Body of pancreas (tissue), 4 donors: Measurements from ENCODE around the gene TAL1. TPM values are rescaled to one million over a fixed set of nuclear protein-coding genes. Genes with fewer than 3 reads are reported as not detected.

Experiments
- ATAC-seq: fragments of 150-250 bp; one replicate; pipeline ENCODE4 v1.9.1; 2016
- DNase-seq, 4 donors: peaks; one replicate each; pipeline ENCODE4 v3.0.0-alpha.2; 2019
- H3K27ac ChIP-seq, 4 donors: fragments of 200-600 bp; sonication (generic); 1 replicate in 3 of 4; 2 replicates in 1 of 4; pipeline versions ENCODE4 v1.5.1 to v1.6.1; 2016 to 2019; ENCODE audit warnings: mild to moderate bottlenecking in 1 of 4, mixed read lengths in 1 of 4, moderate library complexity in 1 of 4
- H3K27me3 ChIP-seq, 2 donors: fragments of 200-600 bp; sonication (generic); one replicate each; pipeline ENCODE4 v1.6.0; 2016; ENCODE audit warnings: mild to moderate bottlenecking in 1 of 2
- H3K36me3 ChIP-seq, 2 donors: fragments of 200-600 bp; sonication (generic); replicated peaks in 1 of 2; 2 replicates each; pipeline ENCODE4 v1.5.1; 2016; ENCODE audit warnings: low read depth in 2 of 2; ENCODE audit not compliant: insufficient read depth in 1 of 2
- H3K4me1 ChIP-seq: fragments of 200-600 bp; sonication (generic); one replicate; pipeline ENCODE4 v1.6.0; 2016
- H3K4me3 ChIP-seq, 2 donors: fragments of 200-600 bp; sonication (generic); 1 replicate in 1 of 2; 2 replicates in 1 of 2; pipeline ENCODE4 v1.5.1; 2016 to 2019
- H3K9me3 ChIP-seq, 3 donors: fragments of 200-600 bp; sonication (generic); 1 replicate in 2 of 3; 2 replicates in 1 of 3; pipeline ENCODE4 v1.5.1; 2016
- POLR2A ChIP-seq, 3 donors: fragments of 450-650 bp; IDR thresholded peaks; one replicate each; pipeline ENCODE4 v1.6.1; 2016; ENCODE audit warnings: antibody characterized with exemption in 3 of 3, mild to moderate bottlenecking in 2 of 3
- WGBS, 2 donors: methylation state at CpG; one replicate each; pipeline ENCODE4 v1.1.5; 2017; 5-methylcytosine and 5-hydroxymethylcytosine counted together
- intact Hi-C: fragments of 100-400 bp; cut with DNase I; formaldehyde crosslinking; loops from one replicate; pipeline ENCODE4 v1.15.1; 2023
- total RNA-seq, 2 donors: library from RNA; depleted of rRNA; stranded (reverse); fragments of >200 nt; gene quantifications; one replicate each; pipeline ENCODE4 v1.1.0, GENCODE V29; 2016
- TF ChIP-seq, protein P1 (sequence below), 7 experiments: fragments of 450-650 bp in 4 of 7; fragments of 200-600 bp in 3 of 7; sonication (generic) in 3 of 7; IDR thresholded peaks; one replicate each; pipeline ENCODE4 v1.5.1; 2016 to 2019; ENCODE audit warnings: antibody characterized with exemption in 7 of 7

TAL1 gene
- total RNA-seq, 2 donors from 2014 or later = 2.3 to 2.6 TPM

DNA sequence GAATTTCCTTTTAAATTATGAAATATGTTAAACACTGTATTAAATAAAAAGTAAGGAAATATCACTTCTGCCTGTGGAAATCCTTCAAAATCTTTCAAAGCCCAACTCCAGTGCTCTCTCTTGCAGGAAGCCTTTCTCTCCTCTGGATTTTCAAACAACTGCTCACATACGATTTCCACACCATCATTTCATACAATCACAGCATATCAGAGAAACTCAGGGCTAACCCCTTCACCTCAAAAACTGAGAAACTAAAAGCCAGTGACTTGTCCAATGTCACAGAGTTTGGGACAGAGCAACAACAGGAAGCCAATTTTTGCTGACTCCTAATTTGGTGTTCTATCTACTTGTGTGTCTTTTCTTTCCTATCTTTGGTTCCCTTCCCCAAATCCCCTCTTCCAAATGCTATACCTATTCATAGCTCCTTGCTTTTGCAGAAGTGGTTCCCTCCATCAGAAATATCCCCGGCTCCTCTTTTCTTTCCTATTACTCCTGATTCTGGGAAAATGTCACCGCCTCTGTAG lies 12.4 kb upstream of the TAL1 start:
- Histone ChIP-seq H3K9me3 (no peaks in the 10 kb centered on the region), H3K36me3 (no peaks in the 10 kb centered on the region), H3K27ac (no peak overlapping the region), H3K27me3 (no peaks in the 10 kb centered on the region), H3K4me3 (no peak overlapping the region), H3K4me1 (no peaks in the 10 kb centered on the region)
- no peak for TF ChIP-seq POLR2A (IDR thresholded peaks at IDR 0.05)
- TF ChIP-seq, protein P1, sequence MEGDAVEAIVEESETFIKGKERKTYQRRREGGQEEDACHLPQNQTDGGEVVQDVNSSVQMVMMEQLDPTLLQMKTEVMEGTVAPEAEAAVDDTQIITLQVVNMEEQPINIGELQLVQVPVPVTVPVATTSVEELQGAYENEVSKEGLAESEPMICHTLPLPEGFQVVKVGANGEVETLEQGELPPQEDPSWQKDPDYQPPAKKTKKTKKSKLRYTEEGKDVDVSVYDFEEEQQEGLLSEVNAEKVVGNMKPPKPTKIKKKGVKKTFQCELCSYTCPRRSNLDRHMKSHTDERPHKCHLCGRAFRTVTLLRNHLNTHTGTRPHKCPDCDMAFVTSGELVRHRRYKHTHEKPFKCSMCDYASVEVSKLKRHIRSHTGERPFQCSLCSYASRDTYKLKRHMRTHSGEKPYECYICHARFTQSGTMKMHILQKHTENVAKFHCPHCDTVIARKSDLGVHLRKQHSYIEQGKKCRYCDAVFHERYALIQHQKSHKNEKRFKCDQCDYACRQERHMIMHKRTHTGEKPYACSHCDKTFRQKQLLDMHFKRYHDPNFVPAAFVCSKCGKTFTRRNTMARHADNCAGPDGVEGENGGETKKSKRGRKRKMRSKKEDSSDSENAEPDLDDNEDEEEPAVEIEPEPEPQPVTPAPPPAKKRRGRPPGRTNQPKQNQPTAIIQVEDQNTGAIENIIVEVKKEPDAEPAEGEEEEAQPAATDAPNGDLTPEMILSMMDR (IDR thresholded peaks at IDR 0.05) = no peak
- ATAC-seq (no peak), DNase-seq (no peak)
- intact Hi-C loops = no loop called here
- 53 to 79% methylated on average over 3 of the region's 3 CpGs for WGBS, 2 donors

DNA sequence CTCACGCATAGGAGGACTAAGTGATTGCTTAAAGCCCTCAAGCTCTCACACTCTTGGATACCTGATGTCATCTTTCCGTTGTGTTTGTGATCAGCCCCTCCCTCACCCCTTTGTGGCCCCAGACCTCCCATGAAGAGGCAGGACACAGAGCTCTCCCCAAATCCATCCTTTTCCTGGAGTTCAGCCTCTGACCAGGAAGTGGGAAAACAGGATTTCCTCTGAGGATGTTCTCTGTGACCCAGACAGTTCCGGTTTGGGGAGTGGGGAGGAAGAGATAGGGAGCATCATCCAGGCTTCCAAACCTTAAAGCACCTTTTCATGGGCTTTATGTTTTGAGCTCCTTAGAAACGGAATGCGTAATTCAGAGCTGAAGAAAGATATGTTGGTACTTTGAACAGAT lies 11.9 kb upstream of the TAL1 start:
- 57 to 68% methylated on average over 5 of the region's 5 CpGs for WGBS, 2 donors
- Histone ChIP-seq H3K36me3 (no peaks in the 10 kb centered on the region), H3K27me3 (no peaks in the 10 kb centered on the region), H3K4me3 (no peak overlapping the region), H3K27ac (no peak overlapping the region), H3K4me1 (no peaks in the 10 kb centered on the region), H3K9me3 (no peaks in the 10 kb centered on the region)
- intact Hi-C loops = no loop called here
- no peak for ATAC-seq
- TF ChIP-seq POLR2A (IDR thresholded peaks at IDR 0.05) = no peak
- TF ChIP-seq, protein P1 (IDR thresholded peaks at IDR 0.05) = no peak
- DNase-seq = no peak

DNA sequence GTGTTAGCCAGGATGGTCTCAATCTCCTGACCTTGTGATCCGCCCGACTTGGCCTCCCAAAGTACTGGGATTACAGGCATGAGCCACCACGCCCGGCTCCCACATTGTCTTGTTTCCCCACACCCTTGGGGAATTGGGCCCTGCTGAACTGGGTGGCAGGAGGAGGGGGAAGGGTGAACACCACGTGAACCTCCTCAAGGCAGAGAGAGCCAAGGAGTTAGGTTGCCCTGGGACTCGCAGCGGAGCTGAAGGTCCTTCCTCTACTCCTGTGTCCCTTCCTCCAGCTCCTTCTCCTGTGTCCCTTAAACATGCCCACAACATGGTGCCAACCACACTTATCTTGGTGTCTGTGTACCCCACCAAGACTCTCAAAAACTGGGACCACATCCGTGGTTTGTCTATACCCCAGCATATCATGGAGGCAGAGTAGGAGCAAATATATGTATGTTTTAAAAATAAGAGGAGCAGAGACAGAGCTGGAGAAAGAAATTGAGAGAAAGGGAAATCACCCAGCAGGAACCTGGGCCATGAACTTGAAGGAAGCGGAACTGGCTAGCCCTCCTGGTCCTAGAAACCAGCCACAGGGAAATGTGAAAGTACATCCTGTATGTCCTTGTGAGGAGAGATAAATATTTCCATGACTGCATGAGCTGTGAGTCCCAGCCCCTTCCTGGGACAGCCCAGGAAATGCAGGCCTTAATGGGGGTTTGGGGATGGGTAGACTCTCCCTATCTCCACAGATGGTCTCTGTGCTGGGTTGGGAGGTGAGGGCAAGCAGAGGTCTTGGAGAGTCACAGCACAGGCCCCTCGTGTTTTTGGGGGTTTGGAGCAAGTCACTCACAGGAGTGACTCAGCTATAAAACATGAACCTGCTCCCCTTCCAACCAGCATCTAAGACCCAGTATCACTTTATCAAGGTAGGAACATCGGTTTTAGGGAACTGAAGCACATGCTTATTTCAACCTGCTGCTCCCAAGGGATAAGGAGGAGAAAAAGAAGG lies 9.4 kb upstream of the TAL1 start:
- no peak overlapping the region for H3K27ac ChIP-seq
- no peak for ATAC-seq

DNA sequence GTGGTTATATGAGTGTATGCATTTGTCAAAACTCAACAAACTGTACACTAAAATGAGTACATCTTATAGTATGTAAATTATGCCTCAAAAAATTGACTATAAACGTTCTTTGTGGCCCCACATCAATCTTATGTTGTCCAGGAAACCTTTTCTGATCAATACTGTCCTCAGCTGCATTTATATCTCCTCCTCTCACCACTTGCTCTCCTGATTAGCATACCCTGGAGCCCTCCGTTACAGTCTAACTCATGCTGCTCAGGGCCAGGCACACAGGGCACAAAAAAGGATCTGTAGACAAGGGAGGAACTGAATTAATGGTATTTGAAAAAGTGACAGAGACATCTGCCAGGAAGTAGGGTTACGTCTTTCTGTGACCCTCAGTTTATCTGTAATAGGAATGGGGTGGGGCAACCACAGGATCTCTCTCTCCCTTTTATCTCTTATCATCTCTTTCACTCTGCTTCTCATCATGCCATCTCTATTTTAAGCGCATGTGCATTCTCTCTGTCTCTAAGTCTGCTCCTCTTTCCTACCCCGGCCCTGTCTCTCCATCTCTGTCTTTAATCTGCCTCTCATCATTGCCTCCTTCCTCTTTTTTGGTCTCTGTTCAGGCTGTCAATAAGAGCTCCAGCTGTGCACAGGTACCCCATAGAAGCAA lies 7.0 kb upstream of the TAL1 start:
- TF ChIP-seq POLR2A (IDR thresholded peaks at IDR 0.05) = no peak
- TF ChIP-seq, protein P1 (IDR thresholded peaks at IDR 0.05) = no peak
- ATAC-seq (no peak), DNase-seq (no peak)
- H3K36me3 ChIP-seq = no peaks in the 10 kb centered on the region
- no peak overlapping the region for H3K27ac ChIP-seq
- no peak overlapping the region for H3K4me3 ChIP-seq
- intact Hi-C loops = no loop called here
- no peaks in the 10 kb centered on the region for H3K9me3 ChIP-seq
- H3K4me1 ChIP-seq = no peaks in the 10 kb centered on the region
- no peaks in the 10 kb centered on the region for H3K27me3 ChIP-seq
- WGBS, 2 donors = 55 to 67% methylated on average over 5 of the region's 5 CpGs

More for the DNA sequence above, 9.4 kb upstream of the TAL1 start:
- TF ChIP-seq, protein P1 (IDR thresholded peaks at IDR 0.05) = no peak
- no peak for TF ChIP-seq POLR2A (IDR thresholded peaks at IDR 0.05)
- Histone ChIP-seq H3K9me3 (no peaks in the 10 kb centered on the region), H3K4me3 (no peak overlapping the region), H3K4me1 (no peaks in the 10 kb centered on the region), H3K27me3 (no peaks in the 10 kb centered on the region), H3K36me3 (no peaks in the 10 kb centered on the region)
- intact Hi-C loops = no loop called here
- WGBS, 2 donors = 66 to 69% methylated on average over 11 of the region's 11 CpGs
- no peak for DNase-seq
